Measurements from ENCODE around the gene NPAS2.

Gene NPAS2

DNA sequence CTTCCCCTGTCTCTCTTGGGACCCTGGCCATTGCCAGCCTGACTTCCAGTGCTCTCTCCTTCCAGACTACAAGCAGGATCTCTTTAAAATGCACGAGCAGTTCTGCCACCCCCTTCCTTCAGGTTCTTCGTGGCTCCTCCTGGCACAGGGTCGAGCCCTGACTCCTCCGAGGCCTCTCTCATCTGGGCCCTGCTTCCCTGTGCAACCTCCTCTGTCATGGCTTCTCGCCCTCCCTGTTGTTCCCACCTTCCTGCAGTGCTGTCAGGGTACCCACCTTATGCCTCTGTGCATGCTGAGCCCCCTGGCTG, 125.4 kb downstream of the NPAS2 start:
- DNase-seq (ENCODE audit: low spot score) = no peak
- H3K4me3 ChIP-seq = no peak overlapping the region
- H3K27ac ChIP-seq = no peak overlapping the region
- TF ChIP-seq, protein P1, sequence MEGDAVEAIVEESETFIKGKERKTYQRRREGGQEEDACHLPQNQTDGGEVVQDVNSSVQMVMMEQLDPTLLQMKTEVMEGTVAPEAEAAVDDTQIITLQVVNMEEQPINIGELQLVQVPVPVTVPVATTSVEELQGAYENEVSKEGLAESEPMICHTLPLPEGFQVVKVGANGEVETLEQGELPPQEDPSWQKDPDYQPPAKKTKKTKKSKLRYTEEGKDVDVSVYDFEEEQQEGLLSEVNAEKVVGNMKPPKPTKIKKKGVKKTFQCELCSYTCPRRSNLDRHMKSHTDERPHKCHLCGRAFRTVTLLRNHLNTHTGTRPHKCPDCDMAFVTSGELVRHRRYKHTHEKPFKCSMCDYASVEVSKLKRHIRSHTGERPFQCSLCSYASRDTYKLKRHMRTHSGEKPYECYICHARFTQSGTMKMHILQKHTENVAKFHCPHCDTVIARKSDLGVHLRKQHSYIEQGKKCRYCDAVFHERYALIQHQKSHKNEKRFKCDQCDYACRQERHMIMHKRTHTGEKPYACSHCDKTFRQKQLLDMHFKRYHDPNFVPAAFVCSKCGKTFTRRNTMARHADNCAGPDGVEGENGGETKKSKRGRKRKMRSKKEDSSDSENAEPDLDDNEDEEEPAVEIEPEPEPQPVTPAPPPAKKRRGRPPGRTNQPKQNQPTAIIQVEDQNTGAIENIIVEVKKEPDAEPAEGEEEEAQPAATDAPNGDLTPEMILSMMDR (IDR thresholded peaks at IDR 0.05) = no peak

DNA sequence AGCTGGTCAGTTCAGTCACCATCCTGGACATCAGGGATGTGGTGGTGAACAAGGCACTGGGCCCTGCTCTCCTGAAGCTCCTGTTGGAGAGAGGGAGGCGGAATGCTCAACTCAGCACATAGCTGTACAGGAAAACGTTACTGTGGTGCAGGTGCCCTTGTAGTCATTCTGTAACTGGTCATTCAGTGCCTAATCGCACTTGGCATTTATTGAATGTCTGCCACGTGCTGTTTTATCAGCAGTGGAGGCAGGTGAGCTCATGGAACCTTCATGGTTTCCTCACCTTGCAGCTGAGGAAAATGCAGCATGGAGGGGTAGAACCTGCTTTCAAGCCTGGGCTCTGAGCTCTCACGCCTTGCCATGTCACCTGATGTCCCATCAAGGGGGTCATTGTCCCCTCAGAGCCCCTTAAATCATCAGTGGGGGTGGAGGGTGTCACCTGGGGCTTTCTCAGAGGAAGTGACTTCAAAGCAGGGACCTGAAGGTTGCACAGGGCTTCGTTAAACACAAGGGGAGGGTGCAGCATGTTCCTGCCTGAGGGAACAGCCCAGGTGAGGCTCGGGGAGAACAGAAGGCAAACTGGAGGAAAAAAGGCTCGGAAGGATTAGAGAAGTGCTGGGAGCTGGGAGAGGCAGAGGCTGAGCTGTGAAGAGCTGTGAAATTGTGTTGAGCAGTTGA, 126.1 kb downstream of the NPAS2 start:
- H3K4me3 ChIP-seq = no peak overlapping the region
- TF ChIP-seq, protein P1 (IDR thresholded peaks at IDR 0.05) = no peak
- no peak overlapping the region for H3K27ac ChIP-seq
- DNase-seq (ENCODE audit: low spot score) = no peak

DNA sequence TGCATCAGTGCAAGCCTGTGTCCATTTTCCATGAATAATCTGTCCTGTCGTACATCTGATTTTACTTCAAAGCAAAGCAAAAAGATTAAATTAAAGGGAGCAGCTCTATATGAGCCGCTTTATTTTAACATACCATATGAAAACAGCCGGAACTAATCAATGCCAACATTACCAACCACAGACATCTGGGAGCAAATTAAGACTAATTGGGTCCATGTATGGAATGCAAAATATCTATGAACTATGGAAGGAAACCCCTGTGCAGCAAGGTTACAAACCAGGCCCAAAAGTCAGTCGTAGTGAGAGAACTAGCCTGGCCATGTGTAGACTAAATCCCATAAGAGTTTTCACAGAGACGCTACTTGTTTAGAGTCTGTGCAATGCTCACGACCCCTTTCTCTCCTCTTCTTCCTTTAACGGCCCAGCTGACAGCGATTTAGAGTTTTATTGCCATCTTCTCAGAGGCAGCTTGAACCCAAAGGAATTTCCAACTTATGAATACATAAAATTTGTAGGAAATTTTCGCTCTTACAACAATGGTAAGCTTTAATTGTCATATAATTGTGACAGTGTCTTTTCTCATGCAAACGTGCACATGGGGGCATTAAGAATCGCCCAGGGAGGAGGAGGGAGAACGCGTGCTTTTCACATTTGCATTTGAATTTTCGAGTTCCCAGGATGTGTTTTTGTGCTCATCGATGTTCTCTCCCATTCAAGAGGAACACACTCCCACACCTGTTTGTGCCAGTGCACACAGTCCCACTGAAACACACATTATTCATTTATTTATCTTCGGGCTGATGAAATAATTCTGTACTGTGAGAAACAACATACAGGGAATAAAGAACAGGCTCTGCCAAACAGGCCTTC, 129.2 kb downstream of the NPAS2 start:
- no peak for DNase-seq (ENCODE audit: low spot score)

DNA sequence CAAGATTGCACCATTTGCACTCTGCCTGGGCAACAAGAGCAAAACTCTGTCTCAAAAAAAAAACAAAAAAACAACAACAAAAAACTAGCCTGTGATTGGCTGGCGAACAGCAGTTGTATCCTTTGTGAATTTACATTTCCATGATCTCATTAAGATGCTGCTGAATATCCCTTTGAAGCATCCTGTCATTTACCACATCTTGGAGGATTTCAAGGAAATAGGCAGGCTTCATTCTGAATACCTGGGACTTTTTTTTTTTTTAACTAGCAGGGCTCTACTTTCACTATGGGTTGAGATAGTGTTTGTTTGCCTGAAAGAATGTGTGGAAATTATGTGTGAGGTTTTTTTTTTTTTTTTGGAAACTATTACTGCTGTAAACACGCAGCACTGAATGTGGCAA, 132.6 kb downstream of the NPAS2 start:
- Histone ChIP-seq H3K27ac (no peak overlapping the region), H3K4me3 (no peak overlapping the region)
- no peak for DNase-seq (ENCODE audit: low spot score)
- TF ChIP-seq, protein P1 (IDR thresholded peaks at IDR 0.05) = no peak

More for the DNA sequence above, 129.2 kb downstream of the NPAS2 start:
- H3K4me3 ChIP-seq = no peak overlapping the region
- no peak overlapping the region for H3K27ac ChIP-seq
- TF ChIP-seq, protein P1 (IDR thresholded peaks at IDR 0.05) = no peak

DNA sequence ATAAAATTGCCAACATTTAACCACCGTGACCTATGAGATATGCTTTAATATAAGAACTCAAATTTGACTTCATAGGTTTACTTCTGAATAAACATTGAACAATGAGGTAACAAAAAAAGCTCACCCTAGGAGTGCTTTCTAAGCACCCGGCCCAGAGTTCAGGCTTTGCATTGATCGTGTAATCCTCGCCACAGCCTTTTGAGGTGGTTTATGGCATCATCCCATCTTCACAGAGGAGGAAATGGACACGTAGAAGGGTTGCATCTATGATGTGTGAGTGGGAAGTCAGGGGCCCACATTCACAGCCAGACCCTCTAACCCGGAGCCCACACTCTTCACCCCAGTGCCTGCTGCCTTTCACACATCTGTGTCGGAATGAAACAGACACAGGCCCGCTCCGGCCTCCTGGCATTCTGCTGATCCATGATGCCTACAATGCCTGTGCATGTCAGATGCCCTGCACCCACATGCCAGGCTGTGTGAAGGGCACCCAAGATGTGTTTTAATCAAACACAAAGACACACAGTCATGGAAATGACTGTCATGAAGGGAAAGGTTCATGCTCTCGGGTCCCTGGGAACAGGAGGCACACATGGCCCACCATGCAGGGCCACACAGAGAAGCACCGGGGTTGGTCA, 133.6 kb downstream of the NPAS2 start:
- Histone ChIP-seq H3K4me3 (no peak overlapping the region), H3K27ac (no peak overlapping the region)
- no peak for DNase-seq (ENCODE audit: low spot score)
- TF ChIP-seq, protein P1 (IDR thresholded peaks at IDR 0.05) = no peak

DNA sequence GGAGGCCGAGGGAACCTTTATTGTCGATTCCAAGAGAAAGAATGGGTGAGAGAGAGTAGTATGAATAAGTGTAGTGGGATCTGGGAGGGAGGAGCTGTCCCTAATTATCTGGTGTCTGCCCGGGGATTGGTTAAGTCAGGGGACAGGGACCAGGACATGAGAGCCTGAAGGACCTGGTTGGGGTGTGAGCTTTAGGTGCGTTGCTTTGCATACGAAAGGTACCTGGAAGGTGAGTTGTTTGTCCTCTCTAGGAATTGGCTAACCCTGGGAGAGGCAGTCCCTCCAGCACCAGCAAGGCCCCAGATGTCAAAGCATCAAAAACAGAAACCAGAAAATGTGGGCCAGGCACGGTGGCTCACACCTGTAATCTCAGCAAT, 134.1 kb downstream of the NPAS2 start:
- Histone ChIP-seq H3K27ac (no peak overlapping the region), H3K4me3 (no peak overlapping the region)
- DNase-seq (ENCODE audit: low spot score) = no peak
- TF ChIP-seq, protein P1 (IDR thresholded peaks at IDR 0.05) = no peak
